GM23338 (cell line): ENCODE measurements around the gene SPRY2. TPM values are rescaled to one million over a fixed set of nuclear protein-coding genes. Genes with fewer than 3 reads are reported as not detected.

Experiments
- ATAC-seq: fragments of 200-7000 bp; cut with Tn5 transposase; 3 replicates; pipeline ENCODE4 v1.9.1; 2020
- DNase-seq: peaks from one replicate; pipeline ENCODE4 v3.0.0-alpha.2; 2015; ENCODE audit warnings: low spot score
- H2AFZ ChIP-seq: fragments of 200-600 bp; sonication (generic); 2 replicates; pipeline ENCODE4 v1.8.0; 2016; ENCODE audit warnings: antibody characterized with exemption, mild to moderate bottlenecking, moderate library complexity
- H3F3A ChIP-seq: fragments of 200-600 bp; sonication (generic); replicated peaks from 2 replicates; pipeline ENCODE4 v1.8.0; 2017; ENCODE audit warnings: antibody characterized with exemption, mixed run types, low read depth
- H3K27ac ChIP-seq: fragments of 200-600 bp; sonication (generic); 2 replicates; pipeline ENCODE4 v1.6.1; 2016; ENCODE audit warnings: low read depth
- H3K27me3 ChIP-seq: fragments of 200-600 bp; sonication (generic); 2 replicates; pipeline ENCODE4 v1.8.0; 2016; ENCODE audit warnings: mild to moderate bottlenecking, mixed run types, moderate library complexity; ENCODE audit not compliant: insufficient read depth
- H3K36me3 ChIP-seq: fragments of 200-600 bp; sonication (generic); 2 replicates; pipeline ENCODE4 v1.8.0; 2016; ENCODE audit warnings: mild to moderate bottlenecking; ENCODE audit not compliant: insufficient read depth
- H3K4me1 ChIP-seq: fragments of 200-600 bp; sonication (generic); 2 replicates; pipeline ENCODE4 v1.8.0; 2016; ENCODE audit warnings: mild to moderate bottlenecking, moderate library complexity; ENCODE audit not compliant: insufficient read depth
- H3K4me2 ChIP-seq: fragments of 200-600 bp; sonication (generic); 2 replicates; pipeline ENCODE4 v1.7.1; 2017; ENCODE audit warnings: mixed run types
- H3K4me3 ChIP-seq: fragments of 200-600 bp; sonication (generic); 2 replicates; pipeline ENCODE4 v1.6.1; 2016; ENCODE audit warnings: mixed run types
- H3K79me2 ChIP-seq: fragments of 200-600 bp; sonication (generic); replicated peaks from 2 replicates; pipeline ENCODE4 v1.8.0; 2017; ENCODE audit warnings: mild to moderate bottlenecking; ENCODE audit not compliant: insufficient read depth
- H3K9me2 ChIP-seq: fragments of 200-600 bp; sonication (generic); 2 replicates; pipeline ENCODE4 v1.8.0; 2017; ENCODE audit not compliant: insufficient read depth
- H4K20me1 ChIP-seq: fragments of 200-600 bp; sonication (generic); replicated peaks from 2 replicates; pipeline ENCODE4 v1.8.0; 2017; ENCODE audit warnings: mild to moderate bottlenecking; ENCODE audit not compliant: insufficient read depth
- H3K27ac Mint-ChIP-seq: 2 replicates; pipeline ENCODE4 v1.8.0; 2020; ENCODE audit warnings: inconsistent platforms, mild to moderate bottlenecking, moderate library complexity, mixed read lengths
- H3K27me3 Mint-ChIP-seq: 3 replicates; pipeline ENCODE4 v1.8.0; 2022; ENCODE audit warnings: low read depth, mild to moderate bottlenecking, moderate library complexity, mixed read lengths, inconsistent platforms; ENCODE audit not compliant: insufficient read depth, poor library complexity
- H3K36me3 Mint-ChIP-seq: 3 replicates; pipeline ENCODE4 v1.8.0; 2021; ENCODE audit warnings: low read depth, mild to moderate bottlenecking, inconsistent platforms, moderate library complexity, mixed read lengths
- H3K4me1 Mint-ChIP-seq: 3 replicates; pipeline ENCODE4 v1.8.0; 2020; ENCODE audit warnings: mild to moderate bottlenecking, inconsistent platforms, mixed read lengths
- H3K4me3 Mint-ChIP-seq: 3 replicates; pipeline ENCODE4 v1.8.0; 2021; ENCODE audit warnings: moderate library complexity, mild to moderate bottlenecking, inconsistent platforms, mixed read lengths
- H3K9me3 Mint-ChIP-seq: 3 replicates; pipeline ENCODE4 v1.8.0; 2020; ENCODE audit warnings: moderate library complexity, mild to moderate bottlenecking, inconsistent platforms, mixed read lengths
- EZH2 ChIP-seq: fragments of 200-600 bp; sonication (generic); IDR thresholded peaks from one replicate; pipeline ENCODE4 v1.8.0; 2017; ENCODE audit warnings: antibody characterized with exemption, mild to moderate bottlenecking, low read depth; ENCODE audit not compliant: unreplicated experiment
- JUNB ChIP-seq: IDR thresholded peaks from one replicate; pipeline ENCODE4 v1.6.1; 2016; ENCODE audit warnings: antibody characterized with exemption; ENCODE audit not compliant: unreplicated experiment
- NANOG ChIP-seq: IDR thresholded peaks from 2 replicates; pipeline ENCODE4 v1.6.1; 2016; ENCODE audit warnings: antibody characterized with exemption, borderline replicate concordance
- polyA plus RNA-seq: library from polyadenylated mRNA; unstranded; fragments of >200 nt; fragmentation: Nextera tagmentation; extraction: Ambion mirVana; gene quantifications from 2 replicates; pipeline ENCODE4 v1.2.1, GENCODE V29; 2016
- total RNA-seq: library from RNA; depleted of rRNA; stranded (reverse); fragments of >200 nt; shearing (Covaris generic); gene quantifications from 2 replicates; pipeline ENCODE4 v1.2.3, GENCODE V29; 2014
- TF ChIP-seq, protein P1 (sequence below): IDR thresholded peaks from 2 replicates; pipeline ENCODE4 v1.6.1; 2016; ENCODE audit warnings: antibody characterized with exemption
- TF ChIP-seq, protein P2 (sequence below): IDR thresholded peaks from one replicate; pipeline ENCODE4 v1.6.1; 2018; ENCODE audit warnings: antibody characterized with exemption; ENCODE audit not compliant: unreplicated experiment
- TF ChIP-seq, protein P3 (sequence below): fragments of 250-450 bp; sonication (Bioruptor Pico); IDR thresholded peaks from 2 replicates; pipeline ENCODE4 v1.5.0; 2020; ENCODE audit warnings: mild to moderate bottlenecking, moderate library complexity

SPRY2 gene
- total and polyA plus RNA-seq, 2 experiments from 2014 or later, result 21.5 to 39.1 TPM

DNA sequence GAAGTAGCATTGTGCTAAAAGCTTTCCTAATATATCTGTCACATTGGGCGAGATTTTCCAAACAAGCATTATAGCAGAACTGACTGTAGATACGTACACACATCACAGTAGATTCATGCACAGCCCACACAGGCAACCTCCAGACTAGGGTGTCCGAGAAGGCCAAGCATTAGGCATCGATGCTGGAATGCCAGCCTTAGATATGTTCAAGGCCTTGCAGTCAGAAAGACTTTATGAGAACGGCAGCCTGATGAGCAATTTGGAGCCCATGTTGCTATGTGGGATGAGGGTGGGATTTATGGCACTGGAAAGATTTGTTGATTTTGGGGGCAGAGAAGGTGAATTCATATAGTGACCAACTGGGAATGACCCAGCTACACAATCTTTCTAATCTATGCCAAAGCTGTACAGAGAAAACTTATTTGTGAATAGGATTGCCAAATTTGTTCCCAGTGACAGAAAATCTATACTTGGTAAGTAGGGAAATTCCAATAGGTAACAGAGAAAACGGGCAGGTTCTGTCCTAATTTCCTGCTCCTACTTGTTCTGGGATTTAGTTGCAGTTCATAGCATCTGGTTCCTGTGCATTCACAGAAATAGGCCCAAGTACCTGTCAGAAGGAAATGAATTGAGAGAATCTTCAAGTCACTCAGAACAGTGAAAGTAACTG is 31.0 kb upstream of the SPRY2 start (continued):
- TF ChIP-seq, protein P1, sequence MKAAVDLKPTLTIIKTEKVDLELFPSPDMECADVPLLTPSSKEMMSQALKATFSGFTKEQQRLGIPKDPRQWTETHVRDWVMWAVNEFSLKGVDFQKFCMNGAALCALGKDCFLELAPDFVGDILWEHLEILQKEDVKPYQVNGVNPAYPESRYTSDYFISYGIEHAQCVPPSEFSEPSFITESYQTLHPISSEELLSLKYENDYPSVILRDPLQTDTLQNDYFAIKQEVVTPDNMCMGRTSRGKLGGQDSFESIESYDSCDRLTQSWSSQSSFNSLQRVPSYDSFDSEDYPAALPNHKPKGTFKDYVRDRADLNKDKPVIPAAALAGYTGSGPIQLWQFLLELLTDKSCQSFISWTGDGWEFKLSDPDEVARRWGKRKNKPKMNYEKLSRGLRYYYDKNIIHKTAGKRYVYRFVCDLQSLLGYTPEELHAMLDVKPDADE, result no peak
- TF ChIP-seq NANOG, result no peak

DNA sequence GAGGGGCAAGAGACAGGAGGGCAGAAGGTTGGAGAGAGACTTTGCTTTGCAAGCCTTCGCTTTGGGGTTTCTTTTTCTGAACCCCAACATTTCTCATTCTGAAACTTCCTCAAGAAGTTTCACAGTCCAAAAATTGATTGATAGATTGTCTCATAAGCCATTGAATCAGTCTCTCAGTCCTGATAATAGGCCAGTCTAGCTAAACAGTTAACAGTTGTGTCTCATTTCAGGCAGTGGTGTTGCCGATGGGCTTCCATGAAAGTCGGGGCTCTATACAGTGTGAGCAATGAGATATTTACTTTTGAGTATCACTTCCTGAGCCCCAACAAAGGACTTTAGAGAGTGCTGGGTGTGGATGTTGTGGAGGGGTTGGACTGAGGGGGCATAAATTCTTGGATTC is 26.5 kb upstream of the SPRY2 start:
- TF ChIP-seq EZH2 (no peak), JUNB (no peak), NANOG (no peak)
- TF ChIP-seq, protein P2, sequence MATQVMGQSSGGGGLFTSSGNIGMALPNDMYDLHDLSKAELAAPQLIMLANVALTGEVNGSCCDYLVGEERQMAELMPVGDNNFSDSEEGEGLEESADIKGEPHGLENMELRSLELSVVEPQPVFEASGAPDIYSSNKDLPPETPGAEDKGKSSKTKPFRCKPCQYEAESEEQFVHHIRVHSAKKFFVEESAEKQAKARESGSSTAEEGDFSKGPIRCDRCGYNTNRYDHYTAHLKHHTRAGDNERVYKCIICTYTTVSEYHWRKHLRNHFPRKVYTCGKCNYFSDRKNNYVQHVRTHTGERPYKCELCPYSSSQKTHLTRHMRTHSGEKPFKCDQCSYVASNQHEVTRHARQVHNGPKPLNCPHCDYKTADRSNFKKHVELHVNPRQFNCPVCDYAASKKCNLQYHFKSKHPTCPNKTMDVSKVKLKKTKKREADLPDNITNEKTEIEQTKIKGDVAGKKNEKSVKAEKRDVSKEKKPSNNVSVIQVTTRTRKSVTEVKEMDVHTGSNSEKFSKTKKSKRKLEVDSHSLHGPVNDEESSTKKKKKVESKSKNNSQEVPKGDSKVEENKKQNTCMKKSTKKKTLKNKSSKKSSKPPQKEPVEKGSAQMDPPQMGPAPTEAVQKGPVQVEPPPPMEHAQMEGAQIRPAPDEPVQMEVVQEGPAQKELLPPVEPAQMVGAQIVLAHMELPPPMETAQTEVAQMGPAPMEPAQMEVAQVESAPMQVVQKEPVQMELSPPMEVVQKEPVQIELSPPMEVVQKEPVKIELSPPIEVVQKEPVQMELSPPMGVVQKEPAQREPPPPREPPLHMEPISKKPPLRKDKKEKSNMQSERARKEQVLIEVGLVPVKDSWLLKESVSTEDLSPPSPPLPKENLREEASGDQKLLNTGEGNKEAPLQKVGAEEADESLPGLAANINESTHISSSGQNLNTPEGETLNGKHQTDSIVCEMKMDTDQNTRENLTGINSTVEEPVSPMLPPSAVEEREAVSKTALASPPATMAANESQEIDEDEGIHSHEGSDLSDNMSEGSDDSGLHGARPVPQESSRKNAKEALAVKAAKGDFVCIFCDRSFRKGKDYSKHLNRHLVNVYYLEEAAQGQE, result no peak
- TF ChIP-seq, protein P3, sequence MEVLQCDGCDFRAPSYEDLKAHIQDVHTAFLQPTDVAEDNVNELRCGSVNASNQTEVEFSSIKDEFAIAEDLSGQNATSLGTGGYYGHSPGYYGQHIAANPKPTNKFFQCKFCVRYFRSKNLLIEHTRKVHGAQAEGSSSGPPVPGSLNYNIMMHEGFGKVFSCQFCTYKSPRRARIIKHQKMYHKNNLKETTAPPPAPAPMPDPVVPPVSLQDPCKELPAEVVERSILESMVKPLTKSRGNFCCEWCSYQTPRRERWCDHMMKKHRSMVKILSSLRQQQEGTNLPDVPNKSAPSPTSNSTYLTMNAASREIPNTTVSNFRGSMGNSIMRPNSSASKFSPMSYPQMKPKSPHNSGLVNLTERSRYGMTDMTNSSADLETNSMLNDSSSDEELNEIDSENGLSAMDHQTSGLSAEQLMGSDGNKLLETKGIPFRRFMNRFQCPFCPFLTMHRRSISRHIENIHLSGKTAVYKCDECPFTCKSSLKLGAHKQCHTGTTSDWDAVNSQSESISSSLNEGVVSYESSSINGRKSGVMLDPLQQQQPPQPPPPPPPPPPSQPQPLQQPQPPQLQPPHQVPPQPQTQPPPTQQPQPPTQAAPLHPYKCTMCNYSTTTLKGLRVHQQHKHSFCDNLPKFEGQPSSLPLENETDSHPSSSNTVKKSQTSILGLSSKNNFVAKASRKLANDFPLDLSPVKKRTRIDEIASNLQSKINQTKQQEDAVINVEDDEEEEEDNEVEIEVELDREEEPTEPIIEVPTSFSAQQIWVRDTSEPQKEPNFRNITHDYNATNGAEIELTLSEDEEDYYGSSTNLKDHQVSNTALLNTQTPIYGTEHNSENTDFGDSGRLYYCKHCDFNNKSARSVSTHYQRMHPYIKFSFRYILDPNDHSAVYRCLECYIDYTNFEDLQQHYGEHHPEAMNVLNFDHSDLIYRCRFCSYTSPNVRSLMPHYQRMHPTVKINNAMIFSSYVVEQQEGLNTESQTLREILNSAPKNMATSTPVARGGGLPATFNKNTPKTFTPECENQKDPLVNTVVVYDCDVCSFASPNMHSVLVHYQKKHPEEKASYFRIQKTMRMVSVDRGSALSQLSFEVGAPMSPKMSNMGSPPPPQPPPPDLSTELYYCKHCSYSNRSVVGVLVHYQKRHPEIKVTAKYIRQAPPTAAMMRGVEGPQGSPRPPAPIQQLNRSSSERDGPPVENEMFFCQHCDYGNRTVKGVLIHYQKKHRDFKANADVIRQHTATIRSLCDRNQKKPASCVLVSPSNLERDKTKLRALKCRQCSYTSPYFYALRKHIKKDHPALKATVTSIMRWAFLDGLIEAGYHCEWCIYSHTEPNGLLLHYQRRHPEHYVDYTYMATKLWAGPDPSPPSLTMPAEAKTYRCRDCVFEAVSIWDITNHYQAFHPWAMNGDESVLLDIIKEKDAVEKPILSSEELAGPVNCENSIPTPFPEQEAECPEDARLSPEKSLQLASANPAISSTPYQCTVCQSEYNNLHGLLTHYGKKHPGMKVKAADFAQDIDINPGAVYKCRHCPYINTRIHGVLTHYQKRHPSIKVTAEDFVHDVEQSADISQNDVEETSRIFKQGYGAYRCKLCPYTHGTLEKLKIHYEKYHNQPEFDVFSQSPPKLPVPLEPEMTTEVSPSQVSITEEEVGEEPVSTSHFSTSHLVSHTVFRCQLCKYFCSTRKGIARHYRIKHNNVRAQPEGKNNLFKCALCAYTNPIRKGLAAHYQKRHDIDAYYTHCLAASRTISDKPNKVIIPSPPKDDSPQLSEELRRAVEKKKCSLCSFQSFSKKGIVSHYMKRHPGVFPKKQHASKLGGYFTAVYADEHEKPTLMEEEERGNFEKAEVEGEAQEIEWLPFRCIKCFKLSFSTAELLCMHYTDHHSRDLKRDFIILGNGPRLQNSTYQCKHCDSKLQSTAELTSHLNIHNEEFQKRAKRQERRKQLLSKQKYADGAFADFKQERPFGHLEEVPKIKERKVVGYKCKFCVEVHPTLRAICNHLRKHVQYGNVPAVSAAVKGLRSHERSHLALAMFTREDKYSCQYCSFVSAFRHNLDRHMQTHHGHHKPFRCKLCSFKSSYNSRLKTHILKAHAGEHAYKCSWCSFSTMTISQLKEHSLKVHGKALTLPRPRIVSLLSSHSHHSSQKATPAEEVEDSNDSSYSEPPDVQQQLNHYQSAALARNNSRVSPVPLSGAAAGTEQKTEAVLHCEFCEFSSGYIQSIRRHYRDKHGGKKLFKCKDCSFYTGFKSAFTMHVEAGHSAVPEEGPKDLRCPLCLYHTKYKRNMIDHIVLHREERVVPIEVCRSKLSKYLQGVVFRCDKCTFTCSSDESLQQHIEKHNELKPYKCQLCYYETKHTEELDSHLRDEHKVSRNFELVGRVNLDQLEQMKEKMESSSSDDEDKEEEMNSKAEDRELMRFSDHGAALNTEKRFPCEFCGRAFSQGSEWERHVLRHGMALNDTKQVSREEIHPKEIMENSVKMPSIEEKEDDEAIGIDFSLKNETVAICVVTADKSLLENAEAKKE (CRISPR knock-in tag), result no peak
- H3K27me3 Mint-ChIP-seq, result peaks cover 8% of the 10 kb centered on the region
- no peaks in the 10 kb centered on the region for H3K36me3 Mint-ChIP-seq

More for the DNA sequence above, 26.5 kb upstream of the SPRY2 start:
- H3K27ac ChIP-seq, result no peak overlapping the region
- no peaks in the 10 kb centered on the region for H3K27me3 ChIP-seq
- no peak for DNase-seq
- no peaks in the 10 kb centered on the region for H3K4me1 ChIP-seq
- no peak overlapping the region for H3K4me3 Mint-ChIP-seq
- H4K20me1 ChIP-seq, result no peaks in the 10 kb centered on the region
- no peaks in the 10 kb centered on the region for H3F3A ChIP-seq
- H2AFZ ChIP-seq, result peak overlapping the region; percentile 70
- H3K27ac Mint-ChIP-seq, result no peak overlapping the region; the same call in 1 of the 2 replicates
- H3K36me3 ChIP-seq, result no peaks in the 10 kb centered on the region
- no peaks in the 10 kb centered on the region for H3K9me2 ChIP-seq
- no peak for ATAC-seq
- H3K4me1 Mint-ChIP-seq, result peaks cover 6% of the 10 kb centered on the region
- H3K4me3 ChIP-seq, result no peak overlapping the region
- no peak overlapping the region for H3K4me2 ChIP-seq
- H3K79me2 ChIP-seq, result no peaks in the 10 kb centered on the region
- no peaks in the 10 kb centered on the region for H3K9me3 Mint-ChIP-seq
